Stimulated activated CD4-positive, alpha-beta T cell treated with anti-CD3 and anti-CD28 coated beads, Interleukin-4, amount 100 ng/mL, for 24 hours (primary cell): ENCODE results near the gene SLC10A6.

ENCODE experiments used
- DNase-seq: peaks from one replicate; pipeline ENCODE4 v3.0.0-alpha.2; 2020

SLC10A6 gene

DNA sequence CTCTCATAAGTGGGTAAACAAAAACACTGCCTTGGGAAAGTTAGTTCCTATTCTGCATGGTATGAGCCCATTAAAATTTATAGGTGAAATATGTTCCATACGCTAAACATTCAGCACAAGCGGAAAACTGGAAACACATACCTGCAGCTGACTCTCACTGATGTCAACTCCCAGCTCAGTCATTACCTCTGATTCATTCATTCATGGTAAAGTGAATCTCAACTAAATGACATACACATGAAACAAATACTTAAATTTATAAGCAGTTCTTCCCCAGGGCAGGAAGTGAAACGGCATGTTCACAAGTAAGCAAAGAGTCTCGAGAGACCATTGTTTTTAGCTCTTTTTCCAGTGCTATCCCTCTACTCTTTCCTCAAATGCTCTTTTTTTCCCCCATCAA is 1.6 kb downstream of the SLC10A6 start:
- no peak for DNase-seq

DNA sequence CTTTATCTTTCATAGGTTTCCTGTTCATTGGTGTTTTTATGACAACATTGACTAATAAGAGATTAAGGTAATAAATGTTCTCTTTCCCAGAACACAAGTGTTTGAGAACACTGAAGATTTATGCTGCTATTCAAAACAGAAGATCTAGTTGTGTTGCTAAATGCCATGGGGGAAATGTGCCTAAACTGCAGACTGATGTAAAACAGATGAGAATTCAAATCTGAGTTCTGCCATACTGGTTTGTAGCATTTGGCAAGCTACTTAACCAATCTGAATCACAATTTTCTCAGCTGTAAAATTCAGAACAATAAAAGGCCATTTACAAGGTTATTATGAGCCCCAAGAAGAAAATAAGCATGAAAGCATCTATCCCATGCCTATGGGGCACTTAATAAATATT is 2.3 kb downstream of the SLC10A6 start:
- no peak for DNase-seq

DNA sequence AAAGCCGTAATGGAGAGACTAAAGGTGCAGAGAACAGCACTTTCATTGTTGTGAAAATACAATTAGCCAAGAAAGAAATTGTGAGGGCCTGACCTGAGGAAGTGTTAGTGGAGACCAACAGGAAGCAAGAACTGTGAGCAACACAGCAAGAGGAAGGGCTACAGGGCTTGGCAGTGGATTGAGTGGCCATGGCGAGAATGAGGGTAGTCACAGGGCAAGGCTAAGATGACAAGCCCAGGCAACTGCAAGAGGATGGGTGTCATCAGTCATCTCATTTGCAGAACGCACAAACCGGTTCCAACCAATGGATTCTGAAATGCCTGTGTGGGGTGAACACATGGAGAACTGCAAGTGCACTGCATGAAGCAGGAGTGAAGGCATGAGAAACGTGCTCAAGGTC is 3.6 kb downstream of the SLC10A6 start:
- no peak for DNase-seq

DNA sequence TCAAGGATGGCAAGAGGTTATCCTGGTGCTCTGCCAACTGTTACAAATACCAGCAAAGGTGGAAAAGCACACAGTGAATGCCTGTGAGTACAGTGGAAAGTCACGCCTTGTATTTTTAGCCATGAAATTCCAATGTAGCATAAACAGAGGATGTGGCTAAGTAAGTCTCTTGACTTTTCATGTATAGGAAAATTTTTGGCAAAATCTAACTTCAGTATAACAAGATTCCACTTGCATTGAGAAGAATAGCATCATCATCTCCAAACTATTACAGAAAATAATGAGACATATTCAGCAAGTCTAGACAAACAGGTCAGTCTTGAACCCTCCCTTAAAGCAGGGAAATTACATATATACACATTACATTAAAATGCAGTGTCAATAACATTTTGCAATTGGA is 7.9 kb downstream of the SLC10A6 start:
- no peak for DNase-seq

DNA sequence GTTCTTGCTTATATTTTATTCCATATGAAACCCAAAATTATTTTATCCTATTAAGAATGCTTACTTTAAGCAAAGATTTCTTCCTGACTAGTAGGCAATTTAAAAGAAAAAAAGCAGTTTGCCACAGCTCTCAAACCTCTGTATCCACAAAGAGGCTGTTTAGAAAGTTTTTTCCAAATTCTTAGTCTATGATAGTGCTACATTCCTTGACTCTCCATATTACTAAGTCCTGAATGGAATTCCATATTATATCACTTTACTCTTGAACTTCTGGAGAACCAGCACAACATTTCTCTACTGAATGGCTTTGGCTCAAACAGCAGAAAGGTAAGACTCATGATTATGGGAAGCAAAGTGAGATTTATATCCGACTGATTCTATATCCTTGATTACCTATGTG is 8.3 kb downstream of the SLC10A6 start:
- DNase-seq: no peak

DNA sequence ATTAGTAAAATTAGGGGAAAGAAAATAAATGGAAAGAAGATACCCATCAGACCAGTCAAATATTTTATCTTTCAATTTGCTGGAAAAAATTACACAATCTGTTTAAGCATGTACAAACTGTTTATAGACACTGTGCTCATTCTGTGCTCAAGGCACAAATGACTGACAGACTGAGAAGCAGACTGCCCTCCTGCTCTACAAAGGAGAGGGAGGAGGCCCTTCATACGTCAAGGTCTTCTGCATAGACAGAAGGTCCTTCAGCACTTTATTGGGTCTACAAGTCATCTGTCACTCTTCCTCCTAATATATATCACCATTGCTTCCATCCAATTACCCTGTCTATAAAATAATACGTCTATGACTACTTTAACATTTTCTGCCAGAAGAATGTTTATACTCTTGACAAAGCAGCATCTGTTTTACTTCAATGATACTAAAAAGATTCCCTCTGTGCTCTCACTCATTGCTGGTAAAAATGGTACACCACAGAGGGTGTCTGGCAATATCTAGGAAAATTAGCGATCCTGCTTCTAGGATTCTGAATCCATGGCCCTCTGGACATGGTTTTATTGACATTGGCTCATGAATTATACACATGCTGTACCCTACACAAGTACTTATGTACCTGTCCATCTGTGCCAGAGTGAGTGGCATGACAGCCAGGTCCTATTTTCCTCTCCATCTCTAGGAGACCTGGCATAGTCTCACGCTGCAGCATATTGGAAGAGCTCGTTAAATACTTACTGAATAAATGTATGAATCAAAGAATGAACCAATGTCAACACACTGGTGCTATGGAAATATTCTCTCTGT is 11.3 kb downstream of the SLC10A6 start:
- DNase-seq: no peak

DNA sequence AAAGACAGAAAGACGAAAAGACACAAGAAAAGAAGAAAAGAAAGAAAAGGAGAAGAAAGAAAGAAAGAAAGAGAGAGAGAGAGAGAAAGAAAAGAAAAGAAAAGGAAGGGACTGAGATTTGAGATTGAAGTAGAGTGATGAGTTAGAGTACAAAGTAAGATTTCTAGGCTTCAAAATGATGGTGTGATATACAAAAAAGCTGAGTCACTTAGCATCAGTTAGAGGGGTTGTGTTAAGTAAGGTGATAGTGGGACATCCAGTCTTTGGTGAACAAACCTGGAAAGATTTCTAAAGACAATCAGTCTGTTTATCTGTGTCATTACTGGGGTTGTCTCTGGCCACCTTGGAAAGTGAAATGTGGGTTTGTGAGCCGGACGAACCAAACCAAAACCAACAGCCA is 13.5 kb downstream of the SLC10A6 start:
- DNase-seq: no peak

DNA sequence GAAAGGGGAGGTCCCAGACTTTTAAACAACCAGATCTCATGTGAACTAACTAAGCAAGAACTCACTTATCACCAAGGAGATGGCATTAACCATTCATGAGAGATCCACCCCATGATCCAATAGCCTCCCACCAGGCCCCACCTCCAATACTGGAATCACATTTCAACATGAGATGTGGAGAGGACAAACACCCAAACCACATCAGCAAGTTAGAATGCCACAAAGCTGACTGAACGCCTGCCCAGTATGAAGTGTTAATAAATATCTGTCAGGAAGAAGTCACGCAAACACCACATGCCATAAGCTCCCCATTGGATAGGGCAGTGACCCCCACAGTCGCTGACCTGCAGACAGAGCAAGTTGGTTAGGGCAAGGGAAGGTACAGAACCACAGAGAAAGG is 14.3 kb downstream of the SLC10A6 start:
- no peak for DNase-seq

DNA sequence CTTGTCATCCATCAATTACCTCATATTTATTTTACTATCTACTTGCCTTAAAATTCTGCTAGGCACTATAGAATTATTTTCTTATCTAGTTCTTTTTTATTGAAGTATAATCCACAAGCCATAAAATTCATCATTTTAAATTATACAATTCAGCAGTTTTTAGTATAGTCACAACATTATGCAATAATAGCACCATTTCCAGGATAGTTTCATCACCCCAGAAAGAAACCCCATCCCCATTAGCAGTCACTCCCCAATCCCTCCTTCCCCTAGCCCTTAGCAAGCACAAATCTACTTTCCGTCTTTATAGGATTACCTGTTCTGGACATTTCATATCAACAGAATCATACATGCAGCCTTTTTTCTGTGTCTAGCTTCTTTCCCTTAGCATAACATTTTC is 15.6 kb downstream of the SLC10A6 start:
- DNase-seq: no peak

DNA sequence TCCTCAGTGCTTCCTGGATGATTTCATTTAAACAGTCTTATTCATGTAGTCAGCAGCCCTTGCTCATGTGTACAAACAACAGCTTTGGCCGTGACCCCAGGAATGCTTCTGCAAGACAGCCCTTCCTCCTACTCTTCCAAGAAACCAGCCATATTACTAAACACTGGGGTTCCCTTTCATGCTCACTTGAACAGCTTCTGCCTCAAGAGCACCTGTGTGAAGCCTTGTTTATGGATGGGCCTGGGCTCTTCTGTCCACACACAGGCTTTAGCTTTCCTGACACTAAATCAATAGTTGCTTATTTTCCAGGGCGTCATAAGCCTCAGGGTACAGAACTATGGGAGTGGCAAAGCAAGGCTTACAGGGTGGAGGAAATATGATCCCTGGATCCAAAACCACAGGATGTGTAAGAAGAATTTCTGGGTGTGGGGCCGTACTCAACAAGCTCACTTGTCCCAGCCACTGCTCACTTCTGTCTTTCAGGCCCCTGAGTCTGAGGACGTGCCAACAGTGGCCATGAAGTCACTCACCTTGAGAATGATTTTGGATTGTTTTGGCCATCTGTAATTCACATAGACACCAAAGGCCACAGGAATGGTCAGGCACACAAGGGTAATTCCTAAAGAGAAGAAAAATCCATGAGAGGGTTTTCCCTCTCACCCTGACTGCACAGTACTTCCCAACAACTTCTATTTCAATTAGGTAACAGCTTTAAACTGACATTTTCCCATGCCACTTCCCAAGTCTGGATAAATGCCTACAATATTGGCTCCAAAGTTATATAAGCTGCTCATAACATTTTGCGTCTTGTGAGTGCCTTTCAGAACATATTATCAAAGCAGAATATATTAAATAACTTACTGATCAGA is 17.7 kb downstream of the SLC10A6 start:
- no peak for DNase-seq

DNA sequence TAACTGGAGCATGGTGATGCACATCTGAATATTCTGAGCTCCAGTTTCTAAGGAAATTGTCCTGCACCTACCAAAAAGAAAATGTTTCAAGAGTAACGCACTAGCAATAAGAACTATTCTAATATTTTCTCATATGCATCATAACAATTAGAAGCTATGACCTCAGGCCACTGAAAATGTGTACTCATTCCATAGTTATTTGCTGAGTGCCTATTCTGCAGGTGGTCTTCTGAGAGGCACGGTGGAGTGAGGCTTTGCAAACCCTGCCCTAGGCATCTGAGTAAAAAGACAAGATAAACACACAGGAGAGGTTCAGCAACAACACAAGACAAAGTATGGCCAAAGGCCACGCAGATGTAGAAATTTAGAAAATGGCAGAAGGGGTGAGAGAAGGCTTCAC is 23.7 kb downstream of the SLC10A6 start:
- no peak for DNase-seq

DNA sequence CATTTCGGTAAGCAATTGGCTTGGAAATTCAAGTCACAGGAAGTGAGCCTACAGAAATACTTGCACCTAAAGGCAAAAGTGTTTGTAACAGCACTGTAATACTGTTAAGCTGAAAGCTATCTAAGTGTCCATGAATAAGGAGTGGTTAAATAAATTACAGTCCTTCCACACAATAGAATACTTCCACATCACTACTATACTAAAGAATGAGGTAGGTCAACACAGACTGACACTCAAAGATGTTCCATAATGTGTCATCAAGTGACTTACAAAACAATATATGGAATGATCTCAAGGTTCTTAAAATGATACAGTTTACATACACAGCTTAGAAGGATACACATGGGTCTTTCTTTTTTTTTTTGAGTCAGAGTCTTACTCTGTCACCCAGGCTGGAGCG is 27.0 kb downstream of the SLC10A6 start:
- DNase-seq: no peak

DNA sequence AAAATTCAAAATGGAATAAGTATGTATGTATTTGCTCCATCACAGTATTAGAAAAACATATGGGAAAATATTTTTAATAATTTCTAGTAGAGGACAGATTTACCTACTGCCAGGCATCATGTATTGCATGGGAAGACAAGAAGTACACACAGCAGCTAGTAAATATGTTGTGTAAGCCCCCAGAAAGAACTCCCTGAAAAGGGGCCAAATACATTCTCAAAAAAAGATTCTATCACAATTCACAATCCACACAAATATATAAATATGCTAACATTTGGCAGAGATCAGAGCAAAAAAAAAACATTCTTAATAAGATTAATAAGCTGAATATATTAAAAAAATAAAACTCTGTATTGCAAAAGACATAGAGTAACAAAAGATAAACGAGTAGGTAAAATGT is 28.0 kb downstream of the SLC10A6 start:
- no peak for DNase-seq

DNA sequence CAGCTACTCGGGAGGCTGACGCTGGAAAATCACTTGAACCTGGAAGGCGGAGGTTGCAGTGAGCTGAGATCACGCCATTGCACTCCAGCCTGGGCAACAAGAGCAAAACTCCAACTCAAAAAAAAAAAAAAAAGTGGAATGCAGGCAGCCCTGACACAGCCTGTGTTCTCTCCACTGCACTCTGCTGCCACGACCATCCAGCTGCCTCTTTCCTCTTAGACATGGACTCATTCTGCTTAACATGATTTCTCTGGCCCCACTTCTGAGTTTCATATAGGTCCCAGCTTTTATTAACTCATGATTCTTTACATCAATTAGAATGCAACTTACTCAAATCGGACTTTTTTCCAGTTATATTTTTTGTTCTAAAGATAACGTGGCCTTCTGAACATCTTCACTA is 29.6 kb downstream of the SLC10A6 start:
- no peak for DNase-seq

DNA sequence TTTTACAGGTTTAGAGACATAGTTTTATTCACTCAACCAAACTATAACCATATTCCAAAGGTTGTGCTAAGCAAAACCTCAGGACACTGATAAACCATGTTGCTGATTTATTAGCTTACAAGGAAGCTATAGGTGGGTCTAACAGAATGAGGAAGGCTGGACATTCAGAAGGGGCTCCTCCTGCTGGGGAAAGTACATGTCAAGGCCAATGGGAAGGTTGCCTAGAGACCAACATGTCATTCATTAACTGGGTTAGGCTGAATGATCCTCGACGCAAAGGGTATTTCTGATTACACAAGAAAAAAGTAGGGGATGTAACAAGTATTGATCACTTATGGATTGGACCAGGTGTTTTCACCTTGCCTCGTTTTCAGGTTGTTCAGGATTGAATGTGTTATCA is 30.3 kb downstream of the SLC10A6 start:
- no peak for DNase-seq

DNA sequence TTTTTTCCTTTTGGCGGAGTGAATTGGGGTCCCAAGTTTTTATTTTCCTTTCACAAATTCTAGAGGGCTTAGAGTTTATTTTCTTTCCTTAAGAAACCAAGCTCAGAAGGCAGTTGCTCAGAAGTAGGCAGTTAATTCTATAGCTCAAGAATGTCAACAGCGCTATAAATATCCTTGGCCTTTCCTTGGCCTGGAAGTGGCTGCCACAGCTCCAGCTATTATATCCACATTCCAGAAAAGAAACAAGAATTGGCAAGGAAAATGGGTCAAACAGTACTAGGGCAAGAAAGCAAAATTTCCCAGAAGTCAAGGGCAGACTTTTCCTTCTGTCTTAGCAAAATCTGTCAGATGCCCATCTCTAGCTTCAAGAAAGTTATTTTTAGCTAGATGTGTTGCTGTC is 31.0 kb downstream of the SLC10A6 start:
- DNase-seq: no peak

DNA sequence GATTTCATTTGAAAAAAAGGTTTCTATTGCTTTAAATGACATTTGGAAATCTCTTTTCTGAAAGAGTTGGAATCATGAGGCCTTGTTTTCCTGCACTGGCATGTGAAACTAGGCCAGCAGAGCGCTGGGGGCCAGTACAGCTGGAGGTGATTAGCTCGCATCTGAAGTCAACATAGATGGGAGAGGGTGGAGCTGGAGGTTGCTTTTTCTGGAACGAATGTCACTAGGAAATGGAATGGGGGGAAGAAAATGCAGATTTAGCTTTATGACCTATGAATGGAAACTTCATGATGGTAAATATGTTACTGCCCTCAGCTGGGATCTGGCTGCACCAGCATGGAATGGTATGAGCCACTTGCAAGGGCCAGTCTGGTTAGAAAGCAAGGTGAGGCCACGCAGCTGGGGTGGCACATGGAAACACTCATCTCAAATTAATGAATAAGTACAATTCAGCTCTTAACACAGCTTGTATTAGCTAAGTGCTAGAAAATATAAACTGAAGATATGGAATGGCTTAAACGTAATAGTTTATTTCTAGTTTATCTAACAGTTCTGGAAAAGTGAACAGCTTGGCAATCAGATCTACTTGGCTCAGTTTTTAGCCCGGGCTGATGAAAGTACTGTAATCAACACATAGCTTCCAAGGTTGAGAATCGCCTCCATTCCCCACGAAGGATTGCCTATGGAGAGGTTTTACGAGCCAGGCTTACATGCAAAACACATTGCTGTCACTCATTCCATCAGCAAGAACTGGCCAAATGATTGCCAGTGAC is 32.5 kb downstream of the SLC10A6 start:
- DNase-seq: no peak

DNA sequence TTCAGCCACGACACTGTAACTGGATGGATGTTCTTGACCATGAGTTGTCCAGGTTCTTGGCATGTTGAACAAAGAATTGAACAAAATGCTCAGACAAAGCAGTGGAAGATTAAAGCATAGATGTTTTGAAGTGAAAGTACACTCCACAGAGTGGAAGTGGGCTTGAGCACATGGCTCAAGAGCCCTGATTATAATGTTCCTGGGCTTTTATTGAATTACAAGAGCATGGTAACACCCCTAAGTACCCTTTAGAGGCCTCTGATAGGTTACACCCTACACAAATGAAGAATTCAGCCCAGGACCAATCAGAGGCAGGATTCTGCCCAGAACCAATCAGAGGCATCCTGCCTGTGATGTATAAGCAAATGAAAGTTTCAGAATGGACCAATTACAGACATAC is 33.5 kb downstream of the SLC10A6 start:
- no peak for DNase-seq

DNA sequence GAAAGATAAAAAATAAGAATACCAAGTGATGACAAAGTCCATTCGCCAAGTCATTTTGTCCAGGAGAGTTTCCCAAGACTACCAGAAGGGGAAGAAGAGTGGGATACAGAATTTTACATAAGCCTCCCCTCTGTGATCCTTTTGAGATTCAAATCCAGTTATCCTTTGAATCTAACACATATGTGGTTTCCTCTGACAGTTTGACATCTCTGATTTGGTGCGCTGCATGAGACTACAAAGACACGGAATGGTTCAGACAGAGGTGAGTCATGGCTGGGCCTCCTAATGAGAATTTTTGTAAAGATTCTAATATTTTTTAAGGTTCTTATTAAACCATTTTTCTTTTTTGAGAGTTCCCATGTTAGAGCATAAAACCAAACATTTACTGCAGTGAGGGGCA is 38.3 kb downstream of the SLC10A6 start:
- DNase-seq: no peak

DNA sequence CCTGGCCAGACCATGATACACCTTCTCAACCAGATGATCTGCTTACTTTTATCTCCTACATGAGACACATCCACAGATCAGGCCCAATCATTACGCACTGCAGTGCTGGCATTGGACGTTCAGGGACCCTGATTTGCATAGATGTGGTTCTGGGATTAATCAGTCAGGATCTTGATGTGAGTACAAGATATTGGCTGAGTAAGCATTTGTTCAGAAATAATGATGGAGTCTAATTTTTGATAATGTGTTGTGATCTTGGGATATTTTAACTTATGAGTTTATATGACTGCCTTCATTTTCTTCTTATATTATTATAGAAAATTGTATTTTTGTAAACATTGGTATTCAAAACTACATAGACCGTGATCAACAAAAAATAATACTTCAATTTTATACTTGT is 39.4 kb downstream of the SLC10A6 start:
- no peak for DNase-seq

DNA sequence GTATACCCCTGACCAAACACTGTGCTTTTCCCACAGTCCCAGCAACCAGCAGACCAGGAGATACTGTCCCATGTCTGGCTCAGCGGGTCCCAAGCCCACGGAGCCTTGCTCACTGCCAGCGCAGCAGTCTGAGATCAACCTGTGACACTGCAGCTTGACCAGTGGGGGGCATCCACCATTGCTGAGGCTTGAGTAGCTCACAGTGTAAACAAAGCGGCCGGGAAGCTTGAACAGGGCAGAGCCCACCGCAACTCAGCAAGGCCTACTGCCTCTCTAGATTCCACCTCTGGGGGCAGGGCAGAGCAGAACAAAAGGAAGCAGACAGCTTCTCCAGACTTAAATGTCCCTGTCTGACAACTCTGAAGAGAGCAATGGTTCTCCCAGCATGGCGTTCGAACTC is 58.1 kb downstream of the SLC10A6 start:
- DNase-seq: no peak

DNA sequence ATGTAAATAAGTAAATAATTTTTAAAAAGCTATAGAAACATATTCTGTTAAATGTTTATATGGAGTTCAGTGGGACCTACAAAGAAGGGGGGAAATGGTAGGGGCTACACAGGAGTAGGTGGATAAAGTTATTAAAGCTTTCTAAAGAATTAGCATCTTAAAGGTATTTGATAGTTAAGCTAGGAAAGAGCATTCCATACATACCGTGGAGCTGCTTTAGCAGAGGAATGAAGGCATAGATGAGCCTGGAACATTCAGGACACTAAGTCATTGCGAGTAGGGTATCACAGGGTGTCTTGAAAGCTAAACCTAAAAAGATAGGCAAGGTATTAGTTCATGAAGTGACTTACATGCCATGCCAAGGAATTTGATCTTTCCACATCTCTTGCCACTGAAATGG is 60.4 kb downstream of the SLC10A6 start:
- no peak for DNase-seq

DNA sequence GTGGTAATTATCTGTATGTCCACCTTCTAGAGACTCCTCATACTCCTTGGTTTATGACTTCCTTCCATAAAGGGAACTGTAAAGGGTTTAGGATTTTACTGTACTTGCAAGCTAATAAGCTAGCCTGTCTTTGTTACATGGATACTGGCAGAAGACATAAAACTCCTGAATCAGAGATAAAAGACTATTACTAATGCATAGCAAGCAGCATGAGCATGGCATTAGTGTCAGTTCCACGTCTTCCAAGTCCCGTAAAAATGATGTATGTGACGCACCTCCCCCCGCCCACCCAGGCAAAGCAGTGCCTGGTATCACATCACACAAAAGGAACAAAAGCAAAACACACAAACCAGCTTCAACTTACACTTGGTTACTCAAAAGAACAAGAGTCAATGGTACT is 71.0 kb downstream of the SLC10A6 start:
- no peak for DNase-seq

DNA sequence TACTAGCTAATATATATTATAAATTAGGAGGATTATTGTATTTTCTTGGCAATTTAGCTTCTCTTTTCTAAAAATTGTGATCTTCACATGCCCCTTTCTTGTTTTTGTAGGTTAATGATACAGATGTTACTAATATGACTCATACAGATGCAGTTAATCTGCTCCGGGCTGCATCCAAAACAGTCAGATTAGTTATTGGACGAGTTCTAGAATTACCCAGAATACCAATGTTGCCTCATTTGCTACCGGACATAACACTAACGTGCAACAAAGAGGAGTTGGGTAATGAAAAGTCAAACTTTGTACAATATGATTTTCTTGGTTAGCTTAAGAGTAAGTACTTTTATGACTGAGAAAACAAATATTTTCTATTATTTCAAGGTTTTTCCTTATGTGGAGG is 74.1 kb downstream of the SLC10A6 start:
- DNase-seq: no peak
